Heart left ventricle (tissue), 16 donors: ENCODE results near the gene COX19. TPM values are rescaled to one million over a fixed set of nuclear protein-coding genes. Genes with fewer than 3 reads are reported as not detected.
A peak's percentile ranks its signal among the peaks of the same experiment; 100 is the strongest.
"Not testable (repeated sequence)": the region's sequence is repeated elsewhere in the genome, so short reads cannot be mapped to it uniquely, and the experiment has no call there.

Experiments used
- ATAC-seq, 4 donors: fragments of 200-7000 bp; cut with Tn5 transposase; one replicate each; pipeline ENCODE4 v1.9.1; 2020 to 2022; ENCODE audit warnings: moderate library complexity in 4 of 4, mild to moderate bottlenecking in 3 of 4, moderate number of reproducible peaks in 1 of 4
- DNase-seq, 5 donors: peaks; one replicate each; pipeline ENCODE4 v3.0.0-alpha.2; 2020
- H3K27ac ChIP-seq, 12 donors: fragments of 200-600 bp; sonication (generic) in 4 of 12; one replicate each; pipeline versions ENCODE4 v1.5.0 to v1.8.0; 2016 to 2022; ENCODE audit warnings: mild to moderate bottlenecking in 2 of 12
- H3K27me3 ChIP-seq, 9 donors: fragments of 200-600 bp; sonication (generic) in 2 of 9; one replicate each; pipeline versions ENCODE4 v1.5.1 to v1.8.0; 2016 to 2022; ENCODE audit warnings: mild to moderate bottlenecking in 3 of 9
- H3K36me3 ChIP-seq, 9 donors: fragments of 200-600 bp; sonication (generic) in 2 of 9; one replicate each; pipeline versions ENCODE4 v1.5.0 to v1.8.0; 2018 to 2022; ENCODE audit warnings: mild to moderate bottlenecking in 2 of 9
- H3K4me1 ChIP-seq, 12 donors: fragments of 200-600 bp; sonication (generic) in 4 of 12; one replicate each; pipeline versions ENCODE4 v1.5.0 to v1.8.0; 2016 to 2022; ENCODE audit warnings: mild to moderate bottlenecking in 3 of 12
- H3K4me3 ChIP-seq, 12 donors: fragments of 200-600 bp; sonication (generic) in 4 of 12; one replicate each; pipeline versions ENCODE4 v1.5.0 to v1.8.0; 2017 to 2022; ENCODE audit warnings: mild to moderate bottlenecking in 9 of 12, moderate library complexity in 4 of 12
- H3K9me3 ChIP-seq, 12 donors: fragments of 200-600 bp; sonication (generic) in 4 of 12; one replicate each; pipeline versions ENCODE4 v1.5.0 to v1.8.0; 2016 to 2022; ENCODE audit warnings: mild to moderate bottlenecking in 1 of 12
- POLR2A ChIP-seq, 2 donors: fragments of 450-650 bp; IDR thresholded peaks; one replicate each; pipeline ENCODE4 v1.6.1; 2017; ENCODE audit warnings: antibody characterized with exemption in 2 of 2, mild to moderate bottlenecking in 2 of 2, moderate library complexity in 2 of 2
- WGBS, 4 donors: extraction: QIAGEN DNeasy Blood & Tissue Kit in 2 of 4; methylation state at CpG; one replicate each; pipeline versions ENCODE4 v1.1.5 to v1.1.7; 2013 to 2018; 5-methylcytosine and 5-hydroxymethylcytosine counted together
- intact Hi-C, 10 donors: fragments of 100-400 bp; cut with DNase I; formaldehyde crosslinking; loops; one replicate each; pipeline versions ENCODE4 v1.11.1 to v1.14.2; 2022
- polyA plus RNA-seq, 2 donors: library from polyadenylated mRNA; stranded (reverse); fragments of 200-250 nt; gene quantifications; one replicate each; pipeline ENCODE4 v1.2.3, GENCODE V29; 2013
- total RNA-seq, 9 donors: library from RNA; depleted of rRNA in 2 of 9; stranded (reverse); fragments of >200 nt in 2 of 9; fragmentation: NEBNext Ultra II Directional in 3 of 9; extraction: Animal tissue kit (Norgen Biotek cat#: 25700) in 3 of 9; gene quantifications; one replicate each; pipeline versions ENCODE4 v1.1.0 to v1.2.4, GENCODE V29; 2016 to 2023
- TF ChIP-seq, protein P1 (sequence below), 12 donors: fragments of 200-600 bp; sonication (generic) in 4 of 12; IDR thresholded peaks; one replicate each; pipeline versions ENCODE4 v1.5.0 to v1.8.0; 2018 to 2022; ENCODE audit warnings: antibody characterized with exemption in 12 of 12, mild to moderate bottlenecking in 5 of 12
- donor health status: ischemic (EF 13 %, LVEDD 7.1; RV severe dilation, severe dysfunction).
- donor health status: healthy with polysubstance abuse.
- donor health status: DM: no; HTN: yes; CAD: no.
- donor health status: DM: no; HTN: no; CAD: no.
- donor health status: ischemic (EF 25% LVEDD 6.9; RV normal size, moderate dysfunction).
- donor health status: ischemic (EF 25% LVEDD 5.7; RV mildly dilated, moderate dysfunction).
- donor health status: healthy.
- donor health status: DM: yes; HTN: yes; CAD: no.
- donor health status: ischemic (EF 35%, LVEDD 5.7; RV mildly dilated, moderate dysfunction).
- donor health status: nonischemic (EF 11% LVEDD 7.7; RV severe dilation, severe dysfunction).
- donor health status: DM: yes; HTN: yes; CAD: no.
- donor health status: PGD.
- donor health status: ischemic (EF 29% LVEDD 5.4; RV normal size, mild dysfunction).
- donor health status: nonischemic (EF 23%, LVEDD 6.1; RV moderate dilation, normal function).

COX19 gene
- total and polyA plus RNA-seq, 11 donors = 3.1 to 7.8 (median 6.5) TPM

DNA sequence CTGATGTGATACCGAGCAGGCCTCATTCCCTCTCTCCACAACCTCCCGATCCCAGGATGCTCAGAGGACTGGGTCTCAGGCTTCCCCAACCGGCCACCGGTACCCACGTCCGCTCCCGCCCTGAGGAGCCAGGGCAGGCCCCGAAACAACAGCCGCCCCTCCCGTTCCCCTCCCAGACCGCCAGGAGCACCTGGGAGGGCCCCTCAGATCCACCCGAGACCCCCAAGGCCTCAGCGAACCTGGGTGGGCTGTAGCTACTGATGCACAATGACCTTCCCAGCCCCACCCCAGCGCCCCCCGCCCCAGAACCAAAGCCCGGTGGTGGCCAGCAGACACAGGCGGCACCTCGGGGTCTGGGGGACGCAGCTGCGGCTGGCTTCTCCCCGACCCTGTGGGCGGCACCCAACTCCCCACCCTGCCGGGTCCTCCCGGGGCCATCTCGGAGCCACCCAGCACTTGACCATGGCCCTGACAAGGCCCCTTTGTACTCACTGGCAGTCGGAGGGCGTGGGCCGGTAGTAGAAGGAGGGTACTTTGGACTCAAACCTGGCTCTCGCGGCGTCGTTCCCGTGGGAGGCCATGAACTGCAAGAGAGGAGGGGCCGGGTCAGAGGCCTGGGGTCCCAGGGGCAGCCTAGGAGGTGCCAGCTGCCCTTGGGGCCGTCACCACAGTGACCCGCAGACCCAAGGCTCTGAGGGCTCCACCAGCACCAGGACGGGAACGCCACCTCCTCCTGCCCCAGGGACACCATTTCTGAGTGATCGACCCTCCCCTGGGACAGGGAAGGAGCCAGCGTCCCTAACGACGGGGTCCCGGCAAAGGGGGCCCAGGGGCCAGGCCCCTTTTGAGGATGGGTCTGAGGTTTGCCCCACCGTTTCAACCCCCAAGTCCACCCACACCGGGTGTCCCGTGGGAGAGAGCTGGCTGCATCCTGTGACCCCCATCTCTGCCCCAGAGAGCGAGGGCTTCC is 49.0 kb downstream of the COX19 start:
- TF ChIP-seq, protein P1, sequence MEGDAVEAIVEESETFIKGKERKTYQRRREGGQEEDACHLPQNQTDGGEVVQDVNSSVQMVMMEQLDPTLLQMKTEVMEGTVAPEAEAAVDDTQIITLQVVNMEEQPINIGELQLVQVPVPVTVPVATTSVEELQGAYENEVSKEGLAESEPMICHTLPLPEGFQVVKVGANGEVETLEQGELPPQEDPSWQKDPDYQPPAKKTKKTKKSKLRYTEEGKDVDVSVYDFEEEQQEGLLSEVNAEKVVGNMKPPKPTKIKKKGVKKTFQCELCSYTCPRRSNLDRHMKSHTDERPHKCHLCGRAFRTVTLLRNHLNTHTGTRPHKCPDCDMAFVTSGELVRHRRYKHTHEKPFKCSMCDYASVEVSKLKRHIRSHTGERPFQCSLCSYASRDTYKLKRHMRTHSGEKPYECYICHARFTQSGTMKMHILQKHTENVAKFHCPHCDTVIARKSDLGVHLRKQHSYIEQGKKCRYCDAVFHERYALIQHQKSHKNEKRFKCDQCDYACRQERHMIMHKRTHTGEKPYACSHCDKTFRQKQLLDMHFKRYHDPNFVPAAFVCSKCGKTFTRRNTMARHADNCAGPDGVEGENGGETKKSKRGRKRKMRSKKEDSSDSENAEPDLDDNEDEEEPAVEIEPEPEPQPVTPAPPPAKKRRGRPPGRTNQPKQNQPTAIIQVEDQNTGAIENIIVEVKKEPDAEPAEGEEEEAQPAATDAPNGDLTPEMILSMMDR (IDR thresholded peaks at IDR 0.05) = no peak
- TF ChIP-seq POLR2A (IDR thresholded peaks at IDR 0.05) = no peak
- WGBS, 4 donors = 79 to 87% (median 86%) methylated on average over 16 to 47 of the region's 47 CpGs
- H3K27ac ChIP-seq = peak overlapping the region in 1 of 12 donors; percentile 47
- peaks cover 0 to 5% (median 0%) of the 10 kb centered on the region in 9 donors for H3K27me3 ChIP-seq
- ATAC-seq (no peak), DNase-seq (peak in 4 of 5 donors; percentile 5 to 65 (median 25))
- H3K4me3 ChIP-seq = no peak overlapping the region
- H3K9me3 ChIP-seq = no peaks in the 10 kb centered on the region
- H3K36me3 ChIP-seq = no peaks in the 10 kb centered on the region
- peaks cover 0 to 62% (median 10%) of the 10 kb centered on the region in 12 donors for H3K4me1 ChIP-seq
- intact Hi-C loops = no loop called here

DNA sequence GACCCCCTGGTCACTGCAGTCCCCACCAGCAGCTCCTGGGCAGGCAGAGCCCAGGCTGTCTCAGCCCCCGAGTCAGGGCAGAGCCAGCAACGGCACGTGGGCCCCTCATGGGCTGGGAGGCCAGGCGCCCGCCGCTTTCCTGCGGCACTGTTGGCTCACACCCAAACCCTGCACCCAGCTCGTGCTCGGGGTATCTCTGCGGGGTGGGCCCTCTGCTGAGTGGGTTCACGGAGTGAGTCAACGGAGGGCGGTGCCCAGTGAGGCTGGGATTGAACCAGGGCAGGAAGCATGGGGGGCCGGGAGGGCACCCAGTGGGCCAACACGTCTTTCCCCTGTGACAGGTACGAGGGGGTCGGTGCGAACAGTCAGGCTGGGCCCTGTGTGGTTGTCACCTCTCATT is 49.7 kb downstream of the COX19 start:
- DNase-seq (peak in 4 of 5 donors; percentile 21 to 72 (median 33)), ATAC-seq (peak in 2 of 4 donors; percentile 10 to 21)
- no peaks in the 10 kb centered on the region for H3K9me3 ChIP-seq
- H3K4me1 ChIP-seq = peaks cover 0 to 62% (median 10%) of the 10 kb centered on the region in 12 donors
- TF ChIP-seq POLR2A (IDR thresholded peaks at IDR 0.05) = no peak
- TF ChIP-seq, protein P1 (IDR thresholded peaks at IDR 0.05) = no peak
- H3K27ac ChIP-seq = peak overlapping the region in 1 of 12 donors; percentile 55
- H3K4me3 ChIP-seq = no peak overlapping the region
- H3K36me3 ChIP-seq = no peaks in the 10 kb centered on the region
- intact Hi-C loops = no loop called here
- H3K27me3 ChIP-seq = peaks cover 0 to 5% (median 0%) of the 10 kb centered on the region in 9 donors
- 58 to 70% (median 68%) methylated on average over 12 to 18 of the region's 18 CpGs for WGBS, 4 donors

DNA sequence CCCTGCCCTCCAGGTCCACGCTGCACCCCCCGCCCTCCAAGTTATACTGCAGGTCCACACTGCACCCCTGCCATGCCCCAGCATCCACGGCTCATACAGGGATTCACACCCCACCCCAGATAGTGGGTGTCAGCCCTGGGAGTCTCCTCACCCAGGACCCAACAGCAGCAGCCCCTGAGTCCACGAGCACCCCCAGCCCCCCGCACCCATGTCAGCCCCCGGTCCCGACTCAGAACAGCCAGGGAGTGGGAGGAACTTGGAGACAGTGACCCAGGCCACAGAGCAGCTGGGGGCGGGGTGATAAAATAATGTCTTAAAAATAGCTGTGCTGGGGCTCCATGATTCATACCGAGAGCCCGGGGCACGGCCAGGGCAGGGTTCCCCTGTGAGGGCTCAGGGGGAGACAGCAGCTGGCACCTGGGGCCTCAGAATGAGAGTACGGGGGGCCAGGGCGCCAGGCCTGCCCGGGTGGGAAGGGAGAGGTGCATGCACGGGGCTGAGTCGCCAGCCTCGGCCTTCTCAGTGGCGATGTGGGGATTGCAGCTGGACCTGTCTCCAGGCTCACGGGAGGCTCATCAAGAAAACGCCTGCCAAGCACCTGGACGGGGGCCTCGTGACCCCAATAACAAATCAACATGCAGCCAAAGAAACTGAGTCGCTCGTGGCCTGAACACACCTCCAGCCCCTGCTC is 50.7 kb downstream of the COX19 start:
- H3K4me3 ChIP-seq = peak overlapping the region in 1 of 12 donors; percentile 12
- no peaks in the 10 kb centered on the region for H3K9me3 ChIP-seq
- TF ChIP-seq, protein P1 (IDR thresholded peaks at IDR 0.05) = no peak
- TF ChIP-seq POLR2A (IDR thresholded peaks at IDR 0.05) = no peak
- H3K4me1 ChIP-seq = peaks cover 0 to 62% (median 10%) of the 10 kb centered on the region in 12 donors
- ATAC-seq = peak in 3 of 4 donors; percentile 38 to 52 (median 52)
- intact Hi-C loops = no loop called here
- H3K36me3 ChIP-seq = no peaks in the 10 kb centered on the region
- DNase-seq = peak; percentile 16 to 63 (median 33)
- peak overlapping the region in 1 of 12 donors; percentile 55 for H3K27ac ChIP-seq
- peaks cover 0 to 5% (median 0%) of the 10 kb centered on the region in 9 donors for H3K27me3 ChIP-seq
- 45 to 56% (median 52%) methylated on average over 19 to 24 of the region's 24 CpGs for WGBS, 4 donors

- H3K36me3 ChIP-seq, ATAC-seq, H3K27ac ChIP-seq, intact Hi-C loops, H3K9me3 ChIP-seq, H3K27me3 ChIP-seq: not testable (repeated sequence)
- WGBS, 4 donors = 78 to 100% (median 83%) methylated on average over 5 to 22 of the region's 25 CpGs
- Histone ChIP-seq H3K4me3 (peak overlapping the region in 1 of 12 donors; percentile 46), H3K4me1 (peaks cover 0 to 58% (median 10%) of the 10 kb centered on the region in 12 donors)
- peak in 4 of 5 donors; percentile 11 to 52 (median 23) for DNase-seq
Observed at GRCh38 chr7:924042-924441, 51.3 kb downstream of the COX19 start.
